Lower leg skin (tissue), 3 donors: ENCODE results near the gene ZNF793.

Experiments
- CTCF ChIP-seq, 3 donors: fragments of 450-650 bp; IDR thresholded peaks; one replicate each; pipeline ENCODE4 v1.5.1; 2016; ENCODE audit warnings: antibody characterized with exemption in 3 of 3, mild to moderate bottlenecking in 3 of 3, moderate library complexity in 2 of 3
- POLR2A ChIP-seq, 2 donors: fragments of 450-650 bp; IDR thresholded peaks; one replicate each; pipeline ENCODE4 v1.6.1; 2016 to 2017; ENCODE audit warnings: antibody characterized with exemption in 2 of 2, mild to moderate bottlenecking in 1 of 2, moderate library complexity in 1 of 2

GRCh38 chr19:37467608-37468090, 39.1 kb upstream of the ZNF793 start:
- no peak for TF ChIP-seq CTCF (IDR thresholded peaks at IDR 0.05)
- TF ChIP-seq POLR2A (IDR thresholded peaks at IDR 0.05) = no peak
